Omental fat pad (tissue), 4 donors: ENCODE measurements around the gene QRFP. TPM values are rescaled to one million over a fixed set of nuclear protein-coding genes. Genes with fewer than 3 reads are reported as not detected.
A peak's percentile ranks its signal among the peaks of the same experiment; 100 is the strongest.

Experiments used
- ATAC-seq: fragments of 150-250 bp; one replicate; pipeline ENCODE4 v1.9.1; 2016; ENCODE audit warnings: mild to moderate bottlenecking, moderate library complexity; ENCODE audit not compliant: low FRiP score
- DNase-seq: peaks from one replicate; pipeline ENCODE4 v3.0.0-alpha.2; 2019; ENCODE audit warnings: low spot score
- CTCF ChIP-seq, 3 donors: fragments of 450-650 bp; IDR thresholded peaks; one replicate each; pipeline ENCODE4 v1.5.1; 2016 to 2017; ENCODE audit warnings: antibody characterized with exemption in 3 of 3, mild to moderate bottlenecking in 3 of 3, moderate library complexity in 2 of 3
- total RNA-seq, 4 donors: library from RNA; depleted of rRNA; stranded (reverse); fragments of >200 nt; gene quantifications; one replicate each; pipeline ENCODE4 v1.1.0, GENCODE V29; 2016

The QRFP gene
- total RNA-seq, 4 donors from 2014 or later = not detected

DNA sequence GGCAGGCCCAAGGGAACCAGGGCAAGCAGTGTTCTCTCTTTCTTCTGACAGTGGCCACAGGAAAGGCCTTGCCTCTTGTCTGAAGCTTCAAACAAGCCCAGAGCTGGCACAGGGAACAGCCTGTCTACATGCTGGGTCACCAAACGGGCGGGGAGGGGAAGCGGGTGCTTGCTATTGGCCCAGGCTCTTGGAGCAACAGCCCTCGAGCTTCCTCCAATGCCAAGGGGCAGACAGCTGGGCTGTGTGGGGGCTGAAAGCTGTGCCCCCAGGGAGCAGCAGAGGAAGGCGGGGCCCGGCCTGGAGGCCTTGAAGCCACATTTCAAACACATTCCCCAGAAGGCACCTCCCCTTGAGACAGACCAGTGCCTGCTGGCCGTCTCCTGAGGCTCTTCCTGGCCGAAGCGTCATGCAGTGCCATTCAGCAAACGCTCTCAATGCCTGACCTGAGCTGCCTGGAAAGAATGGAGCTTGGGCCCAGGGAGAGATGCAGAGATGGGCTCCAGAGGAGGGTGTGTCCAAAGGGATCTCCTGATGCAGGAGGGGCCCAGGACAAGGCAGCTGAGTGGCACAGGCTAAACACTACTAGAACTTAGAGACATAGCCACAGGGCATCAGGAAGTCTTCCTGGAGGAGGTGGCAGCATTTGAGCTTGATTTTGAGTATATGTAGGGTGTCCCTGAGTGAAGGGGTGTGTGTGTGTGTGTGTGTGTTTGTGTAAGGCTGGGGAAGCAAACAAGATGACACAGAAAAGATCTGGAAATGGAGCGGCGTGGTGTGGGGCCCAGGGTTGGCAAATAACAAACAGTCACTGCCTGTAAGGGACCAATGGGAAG, 39.9 kb upstream of the QRFP start:
- DNase-seq = no peak
- no peak for TF ChIP-seq CTCF (IDR thresholded peaks at IDR 0.05)

DNA sequence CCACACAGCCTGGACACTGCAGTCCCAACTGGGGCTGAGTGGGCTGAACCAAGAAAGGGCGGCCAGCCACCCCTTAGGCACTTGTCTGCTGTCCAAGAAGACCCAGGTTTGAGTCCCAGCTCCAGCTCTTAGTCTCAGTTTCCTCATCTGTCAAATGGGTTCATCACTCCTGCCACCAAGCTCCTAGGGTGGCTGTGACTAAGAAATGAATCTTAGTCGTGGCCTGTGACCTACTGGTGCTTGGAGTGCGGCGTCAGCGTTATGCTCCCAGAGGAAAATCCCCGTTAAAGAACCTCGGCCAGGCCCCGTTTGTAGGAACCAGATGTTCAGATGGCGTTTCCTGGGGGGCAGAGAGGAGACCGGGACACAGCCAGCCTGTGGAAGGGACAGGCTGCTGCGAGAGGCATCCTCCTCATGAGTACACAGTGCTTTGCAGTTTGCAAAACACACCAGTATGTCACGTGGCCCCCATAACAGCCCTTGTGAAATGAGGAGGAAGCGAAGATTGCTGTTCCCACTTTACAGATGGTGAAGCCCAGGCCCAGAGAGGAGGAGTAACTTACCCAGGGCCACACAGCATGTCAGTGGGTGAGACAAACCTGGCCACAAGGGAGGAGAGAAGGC, 39.1 kb upstream of the QRFP start:
- TF ChIP-seq CTCF (IDR thresholded peaks at IDR 0.05) = no peak
- ATAC-seq (no peak), DNase-seq (no peak)

More for the DNA sequence above, 39.9 kb upstream of the QRFP start:
- no peak for ATAC-seq

DNA sequence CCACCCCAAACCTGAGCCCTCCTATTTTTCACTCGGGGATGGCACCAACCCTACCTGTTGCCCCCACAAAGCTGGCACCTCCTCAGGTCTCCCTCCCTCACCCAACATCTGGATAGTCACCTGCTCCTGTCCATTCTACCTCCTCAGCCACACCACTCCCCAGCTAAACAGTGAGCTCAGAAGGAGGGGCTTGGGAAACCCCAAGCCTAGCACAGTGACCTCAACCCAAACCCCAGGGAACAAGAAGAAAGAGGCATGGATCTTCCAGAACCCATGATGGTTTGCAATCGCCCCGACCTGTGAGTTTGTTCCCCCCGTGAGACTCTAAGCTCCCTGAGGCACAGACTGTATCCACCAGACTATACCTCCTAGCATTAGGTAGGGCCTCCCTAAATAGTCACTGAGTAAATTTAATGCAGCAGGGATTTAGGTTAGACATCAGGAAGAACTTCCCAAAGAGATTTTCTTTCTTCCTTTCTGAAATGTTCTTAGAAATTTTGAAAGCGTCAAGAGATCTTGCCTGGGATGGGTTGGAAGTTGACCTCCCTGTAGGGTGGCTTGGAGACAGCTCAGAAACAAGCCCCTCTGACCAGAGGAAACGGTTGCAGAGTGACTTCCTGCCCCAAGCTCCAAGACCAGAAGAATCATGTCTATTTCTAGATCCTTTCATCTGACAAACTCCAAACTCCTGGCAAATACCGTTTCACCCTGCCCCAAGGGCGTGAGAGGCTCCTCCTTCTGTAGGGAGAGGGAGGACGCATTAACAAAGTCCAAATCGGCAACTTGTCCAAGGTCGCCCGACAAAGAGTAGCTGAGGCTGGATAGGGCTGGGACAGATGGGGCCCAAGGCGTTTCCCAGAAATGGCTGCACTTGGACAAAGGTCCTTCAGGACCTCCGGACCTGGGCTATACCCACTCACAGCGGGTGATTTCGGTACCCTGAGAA, 38.4 kb upstream of the QRFP start:
- ATAC-seq (no peak), DNase-seq (no peak)
- TF ChIP-seq CTCF (IDR thresholded peaks at IDR 0.05) = no peak

DNA sequence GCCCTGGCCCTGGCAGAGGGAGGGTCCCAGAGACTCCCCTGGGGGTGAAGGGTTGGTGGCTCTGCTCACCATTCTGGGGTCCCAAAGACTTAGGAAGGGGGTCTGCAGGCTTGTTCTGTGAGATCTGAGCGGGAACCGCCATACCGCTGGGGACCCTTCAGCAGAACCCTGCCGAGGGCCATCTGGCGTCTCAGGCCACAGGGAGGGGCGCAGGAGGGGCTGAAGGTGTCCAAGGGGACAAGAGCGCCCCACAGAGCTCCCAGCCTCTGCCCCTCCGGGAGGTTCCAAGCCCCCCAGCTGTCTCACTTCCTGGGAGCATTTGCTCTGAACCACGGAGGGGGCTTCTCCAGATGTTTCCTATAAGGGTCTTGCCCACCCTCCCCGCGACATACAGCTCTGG, 37.6 kb upstream of the QRFP start:
- ATAC-seq (no peak), DNase-seq (no peak)
- TF ChIP-seq CTCF (IDR thresholded peaks at IDR 0.05) = no peak

DNA sequence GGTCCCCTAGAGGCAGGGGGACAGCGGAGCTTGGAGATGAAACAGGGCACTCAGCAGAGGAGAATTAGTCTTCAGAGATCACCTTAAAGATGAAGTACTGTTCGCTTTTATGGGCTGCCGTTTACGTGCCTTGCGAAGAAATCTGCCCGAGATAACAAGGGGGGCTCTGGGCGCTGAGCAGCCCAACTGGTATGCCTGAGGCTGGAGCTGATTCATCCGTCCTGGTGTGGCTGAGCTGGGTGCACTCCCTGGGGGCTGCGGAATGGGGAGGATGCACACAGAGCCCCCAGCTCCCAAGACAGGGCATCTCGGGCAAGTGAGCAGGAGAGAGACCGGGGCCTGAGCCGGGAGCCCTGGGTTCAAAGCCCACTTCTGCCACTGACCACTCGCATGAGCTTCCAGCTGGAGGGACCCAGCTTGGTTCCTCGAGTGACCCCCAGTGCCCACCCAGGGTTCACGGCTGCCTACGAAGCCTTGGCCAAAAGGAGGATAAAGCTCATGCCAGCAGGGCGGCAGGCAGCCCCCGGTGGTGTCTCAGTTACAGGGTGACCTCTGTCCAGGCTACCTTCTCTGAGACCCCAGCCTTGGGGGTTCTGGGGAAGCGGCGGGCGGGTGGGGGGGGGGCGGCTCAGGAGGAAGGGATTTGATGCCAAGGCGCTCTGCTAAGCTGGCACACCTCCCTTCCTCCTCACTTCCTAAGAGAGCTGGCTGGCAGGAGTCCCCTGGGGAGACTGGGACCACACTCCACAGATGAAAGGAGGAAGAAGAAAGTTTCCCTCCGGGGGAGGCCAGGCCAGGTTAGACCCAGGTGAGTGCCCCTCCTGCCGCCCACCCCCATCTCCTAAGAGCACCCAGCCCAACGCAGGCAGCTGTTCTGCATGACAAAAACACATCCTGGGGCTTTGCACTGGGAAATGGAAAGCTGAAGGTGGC, 36.8 kb upstream of the QRFP start:
- DNase-seq (no peak), ATAC-seq (peak; percentile 66)
- no peak for TF ChIP-seq CTCF (IDR thresholded peaks at IDR 0.05)
